ENCODE results near the gene ASPSCR1. TPM values are rescaled to one million over a fixed set of nuclear protein-coding genes. Genes with fewer than 3 reads are reported as not detected.

ASPSCR1 gene
- total and polyA plus RNA-seq, 9 of the 15 experiments (the other 6 are each of a cell fraction or from before 2014, with no cell fraction given), result 0.90 to 36.9 (median 11.6) TPM

GRCh38 chr17:82022310-82022980 lies 45.0 kb downstream of the ASPSCR1 start, which contains the start of gene CENPX (continued):
- no peak for TF ChIP-seq EZH2 (IDR thresholded peaks at IDR 0.05; ENCODE audit: borderline replicate concordance, low read depth, low read length)
- no peak for TF ChIP-seq BRD9 (IDR thresholded peaks at IDR 0.05; ENCODE audit: low read depth, partially characterized antibody)
- peak; percentile 88 for TF ChIP-seq SAP30 (IDR thresholded peaks at IDR 0.05; ENCODE audit: borderline replicate concordance, insufficient read depth, low read depth, low read length, poor library complexity, severe bottlenecking)
- no peak for TF ChIP-seq NCOA2 (IDR thresholded peaks at IDR 0.05; ENCODE audit: partially characterized antibody in 2 of 2)
- TF ChIP-seq, protein P1, sequence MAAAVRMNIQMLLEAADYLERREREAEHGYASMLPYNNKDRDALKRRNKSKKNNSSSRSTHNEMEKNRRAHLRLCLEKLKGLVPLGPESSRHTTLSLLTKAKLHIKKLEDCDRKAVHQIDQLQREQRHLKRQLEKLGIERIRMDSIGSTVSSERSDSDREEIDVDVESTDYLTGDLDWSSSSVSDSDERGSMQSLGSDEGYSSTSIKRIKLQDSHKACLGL (CRISPR knock-in tag; IDR thresholded peaks at IDR 0.05; ENCODE audit: borderline replicate concordance, poor library complexity, severe bottlenecking), result peak; percentile 10
- no peak for TF ChIP-seq ZNF655 (CRISPR knock-in tag; IDR thresholded peaks at IDR 0.05)
- TF ChIP-seq POLR3A (IDR thresholded peaks at IDR 0.05; ENCODE audit: borderline replicate concordance, extremely low read depth, insufficient read depth, insufficient read length), result no peak
- peak; percentile 59; the same call in 1 of the 2 replicates for TF ChIP-seq EP400 (IDR thresholded peaks at IDR 0.05)
- TF ChIP-seq SIN3B (IDR thresholded peaks at IDR 0.05; ENCODE audit: low read depth), result peak; percentile 33; the same call in 1 of the 2 replicates
- TF ChIP-seq, protein P2, sequence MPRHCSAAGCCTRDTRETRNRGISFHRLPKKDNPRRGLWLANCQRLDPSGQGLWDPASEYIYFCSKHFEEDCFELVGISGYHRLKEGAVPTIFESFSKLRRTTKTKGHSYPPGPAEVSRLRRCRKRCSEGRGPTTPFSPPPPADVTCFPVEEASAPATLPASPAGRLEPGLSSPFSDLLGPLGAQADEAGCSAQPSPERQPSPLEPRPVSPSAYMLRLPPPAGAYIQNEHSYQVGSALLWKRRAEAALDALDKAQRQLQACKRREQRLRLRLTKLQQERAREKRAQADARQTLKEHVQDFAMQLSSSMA (CRISPR knock-in tag; IDR thresholded peaks at IDR 0.05), result peak; percentile 85; the same call in 1 of the 2 replicates
- TF ChIP-seq THRAP3 (IDR thresholded peaks at IDR 0.05; ENCODE audit: borderline replicate concordance), result no peak
- no peak for TF ChIP-seq CCAR2 (IDR thresholded peaks at IDR 0.05; ENCODE audit: low read depth, low read length)
- TF ChIP-seq TARDBP (IDR thresholded peaks at IDR 0.05), result no peak
- TF ChIP-seq MEIS2 (IDR thresholded peaks at IDR 0.05; ENCODE audit: partially characterized antibody), result no peak
- TF ChIP-seq MTA3 (IDR thresholded peaks at IDR 0.05; ENCODE audit: borderline replicate concordance), result peak; percentile 29; the same call in 1 of the 2 replicates
- TF ChIP-seq, protein P3, sequence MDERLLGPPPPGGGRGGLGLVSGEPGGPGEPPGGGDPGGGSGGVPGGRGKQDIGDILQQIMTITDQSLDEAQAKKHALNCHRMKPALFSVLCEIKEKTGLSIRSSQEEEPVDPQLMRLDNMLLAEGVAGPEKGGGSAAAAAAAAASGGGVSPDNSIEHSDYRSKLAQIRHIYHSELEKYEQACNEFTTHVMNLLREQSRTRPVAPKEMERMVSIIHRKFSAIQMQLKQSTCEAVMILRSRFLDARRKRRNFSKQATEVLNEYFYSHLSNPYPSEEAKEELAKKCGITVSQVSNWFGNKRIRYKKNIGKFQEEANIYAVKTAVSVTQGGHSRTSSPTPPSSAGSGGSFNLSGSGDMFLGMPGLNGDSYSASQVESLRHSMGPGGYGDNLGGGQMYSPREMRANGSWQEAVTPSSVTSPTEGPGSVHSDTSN (CRISPR knock-in tag; IDR thresholded peaks at IDR 0.05; ENCODE audit: low read depth), result no peak
- TF ChIP-seq, protein P3 (tag; conservative IDR thresholded peaks at IDR 0.05; ENCODE audit: low read depth), result no peak
- TF ChIP-seq MAZ (CRISPR knock-in tag; conservative IDR thresholded peaks at IDR 0.05 in 1 of 2, IDR thresholded peaks at IDR 0.05 in 1 of 2), result peak in 1 of 2 experiments; percentile 72; a peak in 2 of 4 replicates
- TF ChIP-seq EGR1 (conservative IDR thresholded peaks at IDR 0.05), result peak; percentile 12; the same call in 1 of the 2 replicates
- no peak for TF ChIP-seq ETV6 (IDR thresholded peaks at IDR 0.05; ENCODE audit: borderline replicate concordance in 1 of 2, low read depth in 2 of 2, low read length in 1 of 2)
- no peak for TF ChIP-seq ETV6 (CRISPR knock-in tag; IDR thresholded peaks at IDR 0.05; ENCODE audit: borderline replicate concordance)
- TF ChIP-seq MAFG (tag; conservative IDR thresholded peaks at IDR 0.05), result no peak

Data from K562 (cell line).